ENCODE measurements around the gene CPN2. TPM values are rescaled to one million over a fixed set of nuclear protein-coding genes. Genes with fewer than 3 reads are reported as not detected.

The CPN2 gene
- total RNA-seq, 2 experiments from 2014 or later, result not detected

DNA sequence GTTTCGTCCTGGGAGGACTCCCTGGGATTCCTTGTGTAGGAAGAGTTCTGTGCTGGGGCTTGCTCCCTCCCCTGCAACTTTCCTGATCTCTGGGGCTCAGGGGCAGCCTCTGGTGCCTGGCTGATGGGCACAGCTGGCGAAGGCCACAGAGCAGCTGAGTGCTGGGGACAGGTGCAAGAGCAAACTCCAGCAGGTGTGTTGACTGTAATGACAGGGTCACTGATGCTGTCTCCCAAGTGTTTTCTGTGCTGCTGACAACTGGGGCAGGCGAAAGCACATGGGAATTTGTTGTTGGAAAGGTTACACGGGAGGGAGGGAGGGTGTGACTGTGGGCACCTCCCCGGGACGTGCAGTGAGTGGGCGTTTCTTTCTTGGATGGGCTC lies 21.6 kb downstream of the CPN2 start:
- no peak for DNase-seq
- no peak overlapping the region for H3K27ac Mint-ChIP-seq
- POLR2A ChIA-PET, result interaction anchor here (1.2 kb wide), 1 partner anchor 11 kb away, joined by 3 read pairs; no protein-coding TSS in a partner anchor
- peaks cover 12% of the 10 kb centered on the region for H3K4me1 Mint-ChIP-seq
- CTCF ChIA-PET, result interaction anchor here (0.9 to 1.6 kb wide), 3 partner anchors 14 to 78 kb away, joined by 3 to 4 read pairs (median 4); no protein-coding TSS in a partner anchor
- peaks cover 26% of the 10 kb centered on the region for H3K27me3 Mint-ChIP-seq
- no peaks in the 10 kb centered on the region for H3K9me3 Mint-ChIP-seq
- H3K4me3 Mint-ChIP-seq, result no peak overlapping the region
- no peaks in the 10 kb centered on the region for H3K36me3 Mint-ChIP-seq (ENCODE audit: low read depth)

DNA sequence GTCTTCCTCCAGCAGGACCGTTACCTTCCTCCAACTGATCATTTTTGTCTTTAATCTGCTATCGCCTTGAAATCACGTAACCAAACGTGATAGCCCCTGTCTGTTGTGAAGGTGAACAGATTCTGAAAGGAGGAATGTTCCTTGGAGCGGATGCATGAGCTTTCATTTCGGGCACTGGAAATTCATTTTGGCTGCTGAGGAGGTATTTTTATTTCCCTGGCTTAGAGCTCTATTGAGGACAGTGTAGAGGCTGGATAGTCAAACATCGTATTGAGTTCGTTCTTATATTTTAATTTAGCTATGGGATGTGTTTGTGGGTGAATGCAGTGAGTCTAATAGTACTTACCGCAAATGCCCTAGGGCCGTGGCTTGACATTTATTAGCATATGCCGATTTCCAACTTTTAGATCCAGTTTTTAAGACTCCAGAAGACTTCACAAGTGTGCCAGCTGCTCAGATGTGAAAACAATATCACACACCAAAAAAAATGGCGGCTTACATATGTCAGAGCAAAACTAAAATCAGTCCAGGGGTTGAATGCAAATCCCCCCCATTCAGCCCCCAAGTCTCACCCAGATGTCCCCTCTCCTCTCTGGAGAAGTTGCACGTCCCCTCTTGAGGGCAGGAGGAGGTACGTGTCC lies 22.1 kb downstream of the CPN2 start:
- CTCF ChIA-PET, result interaction anchor here (0.9 to 1.6 kb wide), 3 partner anchors 13 to 78 kb away, joined by 3 to 4 read pairs (median 3); no protein-coding TSS in a partner anchor

DNA sequence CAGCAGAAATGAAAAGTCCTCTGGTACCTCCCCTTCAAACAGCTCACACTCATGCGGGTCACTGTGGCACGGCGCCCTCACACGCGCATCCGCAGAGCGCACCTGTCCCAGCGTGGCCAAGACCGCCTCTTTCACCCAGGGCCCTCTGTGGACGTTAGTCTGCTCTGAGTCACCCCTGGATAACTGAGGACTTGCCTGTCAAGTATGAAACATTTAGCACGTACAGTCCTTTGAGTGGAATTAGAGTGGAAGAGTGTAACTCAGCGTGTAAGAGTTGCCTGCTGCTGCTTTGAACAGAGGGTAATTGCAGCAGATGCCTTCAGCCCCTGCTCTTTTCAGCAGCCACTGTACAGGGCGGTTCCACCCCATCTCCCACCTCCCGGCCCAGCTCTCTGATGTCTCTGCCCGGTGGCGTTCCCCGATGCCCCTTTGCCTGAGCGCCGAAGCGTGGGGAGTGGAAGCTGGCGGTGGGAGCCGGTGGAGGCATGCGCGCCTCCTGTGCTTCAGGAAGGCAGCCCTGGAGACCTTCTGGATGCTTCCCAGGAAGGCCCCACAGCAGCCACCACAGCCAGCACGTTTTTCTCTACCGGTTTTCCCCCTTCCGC lies 23.0 kb downstream of the CPN2 start:
- Mint-ChIP-seq H3K27me3 (peaks cover 18% of the 10 kb centered on the region), H3K4me1 (peaks cover 5% of the 10 kb centered on the region), H3K9me3 (no peaks in the 10 kb centered on the region), H3K36me3 (ENCODE audit: low read depth) (no peaks in the 10 kb centered on the region), H3K27ac (peak overlapping the region; percentile 52), H3K4me3 (peak overlapping the region; percentile 21)
- POLR2A ChIA-PET, result no interaction called here
- CTCF ChIA-PET, result interaction anchor here (1.5 to 1.6 kb wide), 2 partner anchors 12 to 16 kb away, joined by 3 to 4 read pairs; no protein-coding TSS in a partner anchor
- DNase-seq, result peak; percentile 50

More for the DNA sequence above, 22.1 kb downstream of the CPN2 start:
- H3K36me3 Mint-ChIP-seq (ENCODE audit: low read depth), result no peaks in the 10 kb centered on the region
- no peak overlapping the region for H3K4me3 Mint-ChIP-seq
- peaks cover 12% of the 10 kb centered on the region for H3K4me1 Mint-ChIP-seq
- POLR2A ChIA-PET, result interaction anchor here (1.2 kb wide), 1 partner anchor 11 kb away, joined by 3 read pairs; no protein-coding TSS in a partner anchor
- no peak for DNase-seq
- peaks cover 24% of the 10 kb centered on the region for H3K27me3 Mint-ChIP-seq
- H3K9me3 Mint-ChIP-seq, result no peaks in the 10 kb centered on the region
- no peak overlapping the region for H3K27ac Mint-ChIP-seq

GRCh38 chr3:194327218-194328052 lies 23.7 kb downstream of the CPN2 start:
- no peak overlapping the region for H3K27ac Mint-ChIP-seq
- no peaks in the 10 kb centered on the region for H3K36me3 Mint-ChIP-seq (ENCODE audit: low read depth)
- no peak overlapping the region for H3K4me3 Mint-ChIP-seq
- H3K4me1 Mint-ChIP-seq, result peaks cover 7% of the 10 kb centered on the region
- peaks cover 18% of the 10 kb centered on the region for H3K27me3 Mint-ChIP-seq
- POLR2A ChIA-PET, result no interaction called here
- CTCF ChIA-PET, result interaction anchor here (1.5 to 1.6 kb wide), 2 partner anchors 11 to 17 kb away, joined by 3 to 4 read pairs; no protein-coding TSS in a partner anchor
- no peaks in the 10 kb centered on the region for H3K9me3 Mint-ChIP-seq
- DNase-seq, result peak; percentile 23

DNA sequence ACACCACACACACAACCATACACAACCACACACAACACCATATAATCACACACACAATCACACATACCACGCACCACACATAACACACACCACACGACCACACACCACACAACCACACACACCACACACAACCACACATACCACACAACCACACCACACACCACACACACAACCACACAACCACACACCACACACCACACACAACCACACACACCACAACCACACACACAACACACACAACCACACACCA lies 24.2 kb downstream of the CPN2 start:
- no peaks in the 10 kb centered on the region for H3K36me3 Mint-ChIP-seq (ENCODE audit: low read depth)
- ChIA-PET CTCF (no interaction called here), POLR2A (no interaction called here)
- H3K27me3 Mint-ChIP-seq, result peaks cover 16% of the 10 kb centered on the region
- no peak overlapping the region for H3K27ac Mint-ChIP-seq
- H3K4me3 Mint-ChIP-seq, result no peak overlapping the region
- H3K9me3 Mint-ChIP-seq, result no peaks in the 10 kb centered on the region
- H3K4me1 Mint-ChIP-seq, result peaks cover 12% of the 10 kb centered on the region
- DNase-seq, result no peak

GRCh38 chr3:194326192-194326967 lies 24.7 kb downstream of the CPN2 start:
- peak; percentile 21 for DNase-seq
- ChIA-PET POLR2A (no interaction called here), CTCF (interaction anchor here (3.2 kb wide), 1 partner anchor 10 kb away, joined by 15 read pairs; no protein-coding TSS in a partner anchor)
- Mint-ChIP-seq H3K4me1 (peaks cover 12% of the 10 kb centered on the region), H3K36me3 (ENCODE audit: low read depth) (no peaks in the 10 kb centered on the region), H3K27me3 (peaks cover 12% of the 10 kb centered on the region), H3K9me3 (no peaks in the 10 kb centered on the region), H3K27ac (no peak overlapping the region), H3K4me3 (no peak overlapping the region)

DNA sequence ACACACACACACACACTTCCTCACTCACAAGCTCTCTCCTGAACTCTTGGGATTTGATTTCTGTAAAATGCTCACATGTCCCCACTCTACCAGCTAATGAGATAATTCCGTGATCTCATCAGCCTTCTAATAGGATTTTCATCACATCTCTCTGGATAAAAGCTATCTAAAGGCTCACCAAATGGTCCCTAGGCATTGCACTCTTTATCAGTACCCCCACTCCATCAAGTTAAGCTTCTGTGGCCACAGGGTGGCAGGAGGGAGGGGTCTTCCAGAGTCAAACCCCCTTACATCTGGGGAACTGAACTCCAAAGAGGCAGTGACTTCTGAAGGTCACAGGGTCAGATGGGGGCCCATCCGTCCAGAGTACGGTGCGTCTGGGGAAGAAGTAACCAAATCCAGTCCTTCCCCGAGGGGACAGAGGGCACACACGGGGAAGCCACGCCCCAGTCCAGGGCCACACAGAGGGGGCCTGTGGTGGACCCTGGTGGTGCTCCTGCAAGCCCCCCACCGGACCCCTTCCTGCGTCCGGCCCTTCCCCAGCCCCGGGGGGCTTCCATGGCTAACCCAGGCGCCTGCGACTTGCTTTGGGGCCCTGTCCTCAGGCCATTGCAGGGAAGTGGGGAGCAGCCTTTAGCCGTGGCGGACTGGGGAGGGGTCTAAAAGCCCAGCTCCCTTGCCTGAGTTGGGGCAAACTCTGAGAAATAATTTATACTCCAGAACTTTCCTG lies 25.5 kb downstream of the CPN2 start:
- ChIA-PET CTCF (interaction anchor here (3.2 kb wide), 1 partner anchor 10 kb away, joined by 15 read pairs; no protein-coding TSS in a partner anchor), POLR2A (interaction anchor here (0.6 to 1.2 kb wide), 2 partner anchors 18 to 266 kb away, joined by 3 read pairs; no protein-coding TSS in a partner anchor)
- peaks cover 12% of the 10 kb centered on the region for H3K27me3 Mint-ChIP-seq
- no peaks in the 10 kb centered on the region for H3K9me3 Mint-ChIP-seq
- H3K27ac Mint-ChIP-seq, result no peak overlapping the region
- no peak for DNase-seq
- no peak overlapping the region for H3K4me3 Mint-ChIP-seq
- H3K36me3 Mint-ChIP-seq (ENCODE audit: low read depth), result no peaks in the 10 kb centered on the region
- H3K4me1 Mint-ChIP-seq, result peaks cover 12% of the 10 kb centered on the region

DNA sequence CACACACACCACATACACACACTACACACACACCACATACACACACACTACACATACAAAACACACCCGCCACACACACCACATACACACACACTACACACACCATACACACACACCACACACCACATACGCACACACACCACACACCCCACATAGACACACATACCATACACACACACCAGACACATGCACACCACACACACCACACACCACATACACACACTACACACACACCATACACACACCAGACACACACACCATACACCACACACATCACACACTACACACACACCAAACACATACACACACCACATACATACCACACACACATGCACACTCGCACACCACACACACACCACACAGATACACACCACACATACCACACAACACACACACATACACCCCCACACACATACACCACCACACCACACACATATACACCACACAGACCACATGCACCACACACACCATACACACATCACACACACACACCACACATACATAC lies 26.3 kb downstream of the CPN2 start:
- no peak for DNase-seq
- Mint-ChIP-seq H3K36me3 (ENCODE audit: low read depth) (peaks cover 2% of the 10 kb centered on the region), H3K27me3 (peaks cover 17% of the 10 kb centered on the region), H3K27ac (no peak overlapping the region), H3K4me3 (no peak overlapping the region), H3K9me3 (peaks cover 2% of the 10 kb centered on the region), H3K4me1 (peaks cover 14% of the 10 kb centered on the region)
- POLR2A ChIA-PET, result interaction anchor here (1.2 to 1.4 kb wide), 2 partner anchors 18 to 71 kb away, joined by 3 to 4 read pairs; no protein-coding TSS in a partner anchor
- CTCF ChIA-PET, result interaction anchor here (3.2 kb wide), 1 partner anchor 9 kb away, joined by 15 read pairs; no protein-coding TSS in a partner anchor

- peaks cover 14% of the 10 kb centered on the region for H3K4me1 Mint-ChIP-seq
- ChIA-PET CTCF (interaction anchor here (0.7 to 3.2 kb wide), 6 partner anchors 8 to 354 kb away, joined by 3 to 15 read pairs (median 3); no protein-coding TSS in a partner anchor), POLR2A (interaction anchor here (0.9 to 1.4 kb wide), 2 partner anchors 72 to 74 kb away, joined by 4 read pairs; no protein-coding TSS in a partner anchor)
Measured at GRCh38 chr3:194323785-194324735, 27.1 kb downstream of the CPN2 start.

GRCh38 chr3:194322678-194323211 lies 28.4 kb downstream of the CPN2 start:
- POLR2A ChIA-PET, result interaction anchor here (0.6 kb wide), 1 partner anchor 9 kb away, joined by 3 read pairs; no protein-coding TSS in a partner anchor
- peak; percentile 42 for DNase-seq
- H3K36me3 Mint-ChIP-seq (ENCODE audit: low read depth), result peaks cover 14% of the 10 kb centered on the region
- peaks cover 14% of the 10 kb centered on the region for H3K4me1 Mint-ChIP-seq
- peak overlapping the region; percentile 56 for H3K4me3 Mint-ChIP-seq
- CTCF ChIA-PET, result interaction anchor here (1.9 kb wide), 1 partner anchor 184 kb away, joined by 4 read pairs; no protein-coding TSS in a partner anchor
- peaks cover 31% of the 10 kb centered on the region for H3K27me3 Mint-ChIP-seq
- H3K9me3 Mint-ChIP-seq, result peaks cover 15% of the 10 kb centered on the region
- no peak overlapping the region for H3K27ac Mint-ChIP-seq

More at GRCh38 chr3:194323785-194324735, 27.1 kb downstream of the CPN2 start:
- Mint-ChIP-seq H3K4me3 (no peak overlapping the region), H3K9me3 (peaks cover 10% of the 10 kb centered on the region), H3K36me3 (ENCODE audit: low read depth) (peaks cover 9% of the 10 kb centered on the region), H3K27me3 (peaks cover 25% of the 10 kb centered on the region), H3K27ac (no peak overlapping the region)
- DNase-seq, result peak; percentile 49

Measured in activated CD4-positive, alpha-beta memory T cell treated with anti-CD3 and anti-CD28 coated beads, Interleukin-2, amount 10 ng/mL, durations not matched to agents 7 days and 5 days (primary cell).